ENCODE data around the gene SMIM13.
A peak's percentile ranks its signal among the peaks of the same experiment; 100 is the strongest.

SMIM13 gene

DNA sequence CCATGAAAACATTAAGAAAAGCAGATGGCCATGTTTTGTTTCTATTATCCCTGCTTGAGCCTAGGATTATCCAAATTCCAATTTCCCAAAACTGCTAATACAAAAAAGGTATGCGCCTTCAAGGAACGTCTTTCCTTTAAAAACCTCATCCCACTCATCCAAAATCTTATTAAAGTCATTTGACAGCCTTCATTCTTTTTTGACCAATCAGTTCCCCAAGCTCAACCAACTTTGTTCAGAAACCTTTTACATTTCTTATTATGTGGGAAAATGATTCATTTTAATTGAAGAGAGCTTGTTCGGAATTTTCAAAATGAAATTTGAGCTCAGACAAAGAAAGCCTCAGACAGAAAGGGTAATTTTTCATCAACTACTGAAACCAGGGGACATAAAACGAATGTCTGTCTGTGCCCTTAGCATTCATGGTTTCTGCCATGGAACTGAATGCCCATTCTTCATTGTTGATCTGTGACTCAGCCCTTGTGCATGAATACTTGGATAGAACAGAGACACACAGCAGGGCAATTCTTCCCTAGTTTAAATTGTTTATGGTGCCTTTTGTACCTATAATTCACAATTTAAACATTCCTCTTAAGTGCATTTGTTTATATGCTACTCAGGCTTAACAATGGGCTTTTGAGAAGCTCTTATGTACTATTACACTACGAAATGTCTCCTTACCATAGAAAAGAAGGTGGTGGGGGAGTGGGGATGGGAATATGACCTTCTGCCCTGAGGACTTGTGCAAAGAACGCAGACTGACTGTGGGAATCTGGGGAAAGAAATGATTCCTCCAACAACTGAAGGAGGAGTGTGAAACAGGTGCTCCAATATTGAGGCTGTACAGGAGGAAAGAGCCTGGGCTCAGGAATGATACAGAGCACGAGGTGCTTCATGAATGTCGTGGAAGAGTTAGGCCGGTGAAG is 67.7 kb downstream of the SMIM13 start:
- DNase-seq: peak; percentile 31

DNA sequence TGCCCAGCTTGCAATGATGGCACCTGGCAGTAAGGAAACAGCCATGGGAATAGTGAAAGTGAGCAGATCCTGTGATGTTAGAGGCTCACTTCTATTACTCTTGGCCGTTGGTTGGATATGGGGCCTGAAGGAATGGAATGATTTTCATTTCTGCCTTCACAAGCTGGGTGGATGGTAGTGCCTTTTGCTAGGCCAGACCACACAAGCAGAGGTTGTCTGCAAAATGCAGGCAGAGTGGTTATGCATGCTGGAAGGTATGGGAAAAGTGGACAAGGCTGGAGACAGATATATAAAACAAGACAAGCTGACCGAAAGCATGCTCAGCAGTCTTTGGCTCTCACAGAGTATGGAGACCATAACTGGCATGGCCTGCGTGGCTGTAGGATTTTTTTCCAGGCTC is 68.6 kb downstream of the SMIM13 start:
- DNase-seq: no peak

DNA sequence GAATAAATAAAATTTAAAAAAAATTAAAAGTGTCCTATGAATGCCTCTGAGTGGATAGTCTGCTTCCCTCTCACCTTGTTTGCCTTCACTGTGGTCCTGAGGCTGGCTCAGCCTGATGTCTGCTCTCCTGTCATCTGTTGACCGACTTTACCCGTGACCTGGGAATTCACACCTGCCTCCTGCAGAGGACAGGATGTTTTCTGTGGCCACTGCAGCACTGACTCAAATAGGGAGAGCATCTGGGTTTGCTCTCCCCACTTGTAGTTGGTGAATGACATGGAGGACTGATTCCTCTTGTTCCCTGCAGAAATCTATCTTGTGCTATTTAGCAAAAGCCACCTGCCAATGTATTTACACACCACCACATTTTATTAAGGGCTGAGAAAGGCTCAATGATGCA is 70.3 kb downstream of the SMIM13 start:
- DNase-seq: peak; percentile 23

DNA sequence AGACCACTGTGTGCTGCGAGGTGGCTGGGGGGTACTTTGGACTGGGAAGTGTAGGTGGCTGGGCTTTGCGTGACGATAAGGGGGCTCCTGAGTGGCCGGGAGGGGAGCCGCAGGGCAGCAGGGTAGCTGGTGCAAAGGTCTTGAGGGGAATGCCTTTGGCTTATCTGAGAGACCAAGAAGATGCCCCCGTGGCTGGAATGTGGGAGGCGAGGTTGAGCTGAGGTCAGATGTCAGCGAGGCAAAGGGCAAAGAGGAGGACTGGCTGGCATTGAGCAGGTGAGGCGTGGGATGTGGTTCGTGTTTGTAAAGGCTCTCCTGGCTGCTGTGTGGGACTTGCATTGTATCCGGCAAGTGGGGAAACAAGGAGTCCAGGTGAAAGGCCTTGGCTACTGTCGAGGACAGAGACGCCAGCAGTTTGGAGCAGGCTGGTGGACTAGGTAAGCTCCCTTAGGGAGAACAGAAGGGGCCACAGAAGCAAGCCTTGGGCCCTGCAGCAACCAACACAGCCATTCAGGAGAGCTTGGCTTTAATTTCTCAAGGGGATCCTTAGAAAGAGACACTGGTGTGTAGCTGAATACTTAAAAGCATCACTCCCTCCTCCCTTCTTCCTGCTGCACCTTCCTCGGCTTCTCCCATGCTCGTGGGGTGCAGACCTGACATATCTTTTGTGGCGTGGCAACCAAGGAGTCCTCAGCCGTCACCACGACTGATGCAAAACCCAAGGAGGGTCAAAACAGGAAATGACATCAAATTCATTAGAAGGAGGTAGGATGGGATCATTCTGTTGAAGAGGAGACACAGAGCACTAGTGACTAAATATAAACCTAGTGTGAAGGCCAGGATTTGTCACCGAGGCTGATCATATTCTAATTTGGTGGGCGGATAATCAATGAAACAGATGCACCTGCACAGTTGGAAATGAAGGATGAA is 71.3 kb downstream of the SMIM13 start:
- no peak for DNase-seq

DNA sequence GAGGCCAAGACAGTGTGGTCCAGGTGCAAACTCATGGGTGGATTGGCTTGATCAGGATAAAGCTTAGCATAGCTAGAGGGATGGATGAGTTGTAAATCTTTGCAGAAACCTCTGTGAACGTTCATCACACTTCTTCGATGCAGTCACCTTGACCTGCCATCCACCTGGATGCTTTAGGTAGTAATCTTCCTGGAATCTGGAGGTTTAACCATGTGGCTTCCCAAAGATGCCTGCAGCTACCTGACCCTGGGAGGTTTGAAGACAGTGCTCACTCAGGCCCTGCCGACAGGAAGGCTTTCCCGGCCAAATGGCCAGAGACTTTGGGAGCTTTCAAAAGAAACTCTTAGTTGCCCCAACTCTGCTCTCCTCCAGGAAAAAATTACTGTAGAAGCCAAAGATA is 73.3 kb downstream of the SMIM13 start:
- DNase-seq: no peak

DNA sequence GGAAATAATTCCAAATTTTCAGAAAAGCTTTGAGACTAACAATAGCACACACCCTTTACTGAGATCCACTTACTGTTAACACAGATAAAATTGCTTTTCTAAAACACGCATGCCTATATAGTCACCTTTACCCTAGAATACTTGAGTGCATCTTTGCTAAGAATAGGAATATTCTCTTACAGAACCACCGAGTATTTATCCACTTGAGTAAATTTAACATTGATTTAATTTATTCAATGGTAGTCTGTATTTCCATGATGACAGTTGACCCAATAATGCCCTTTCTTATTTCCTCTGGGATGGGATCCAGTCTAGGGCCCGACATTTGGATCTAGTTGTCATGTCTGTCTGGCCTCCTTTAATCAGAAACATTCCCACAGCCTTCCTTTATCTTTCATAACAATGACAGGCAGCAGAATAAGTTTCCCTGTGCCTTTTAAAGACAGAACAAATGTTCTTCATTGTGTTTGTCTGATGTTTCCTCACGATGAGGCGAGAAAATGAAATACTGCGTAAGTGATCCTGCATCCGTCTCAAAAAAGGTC is 74.5 kb downstream of the SMIM13 start:
- no peak for DNase-seq

DNA sequence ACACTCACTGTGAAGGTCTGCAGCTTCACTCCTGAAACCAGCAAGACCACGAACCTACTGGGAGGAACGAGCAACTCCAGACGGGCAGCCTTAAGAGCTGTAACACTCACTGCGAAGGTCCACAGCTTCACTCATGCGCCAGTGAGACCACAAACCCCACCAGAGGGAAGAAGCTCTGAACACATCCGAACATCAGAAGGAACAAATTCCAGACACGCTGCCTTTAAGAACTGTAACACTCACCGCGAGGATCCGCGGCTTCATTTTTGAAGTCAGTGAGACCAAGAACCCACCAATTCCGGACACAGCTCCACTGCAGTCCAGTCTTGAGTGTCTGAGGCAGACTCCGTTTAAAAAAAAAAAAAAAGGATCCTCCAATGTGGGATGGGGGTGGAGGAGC is 78.3 kb downstream of the SMIM13 start:
- no peak for DNase-seq

DNA sequence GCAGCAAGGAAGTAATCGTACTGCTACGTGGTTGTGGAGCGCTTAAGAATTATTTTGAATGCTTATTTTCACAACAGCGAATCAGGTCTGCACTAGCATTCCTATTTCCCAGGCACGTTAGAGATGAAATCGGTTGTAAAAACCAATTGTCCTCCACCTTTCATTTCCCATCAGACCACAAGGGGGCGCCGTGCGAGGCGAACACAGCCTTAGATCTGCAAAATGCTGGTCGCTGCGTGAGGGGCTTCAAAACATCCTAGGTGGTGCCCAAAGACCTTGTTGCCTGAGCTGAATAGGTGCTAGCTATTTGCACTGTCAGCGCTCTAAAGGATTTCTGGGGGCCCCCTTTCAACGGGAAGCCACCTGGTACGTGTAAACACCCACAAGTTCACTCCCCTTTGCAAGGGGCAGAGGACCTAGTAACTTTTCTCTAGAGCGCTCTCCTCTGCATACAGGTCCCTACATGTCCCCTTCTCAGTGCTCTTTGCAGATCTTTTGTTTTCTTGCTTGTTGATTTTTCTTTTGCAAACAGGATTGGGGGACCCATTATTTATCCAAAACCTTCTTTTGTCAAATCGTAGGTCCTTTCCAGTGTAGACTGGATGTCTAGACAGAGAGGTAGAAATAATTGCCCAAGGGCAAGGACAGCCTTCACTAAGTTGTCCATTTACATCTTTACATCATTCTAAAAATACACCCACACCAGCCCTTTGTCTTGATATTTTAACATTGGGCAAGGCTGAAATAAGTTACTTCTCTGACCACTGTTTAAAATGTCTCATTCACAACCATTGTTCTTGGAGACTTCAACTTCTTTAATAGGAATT is 79.1 kb downstream of the SMIM13 start:
- DNase-seq: peak; percentile 82

DNA sequence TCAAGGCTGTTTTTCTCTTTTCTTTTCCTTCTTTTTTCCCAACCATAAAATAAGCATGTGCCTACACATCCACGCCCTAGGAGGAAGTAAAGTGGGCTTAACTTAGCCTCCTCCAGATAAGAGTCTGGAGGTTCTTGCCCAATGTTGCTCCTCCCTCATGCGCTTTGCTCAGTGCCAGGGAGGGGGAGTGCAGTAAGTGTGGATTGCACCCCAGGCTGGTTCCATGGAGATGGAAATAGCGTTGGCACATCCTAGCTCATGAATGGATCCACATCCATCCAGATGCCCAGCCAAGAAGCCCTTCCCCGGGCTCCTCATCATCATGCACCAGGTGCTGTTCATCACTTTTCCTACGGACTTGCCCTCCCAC is 80.6 kb downstream of the SMIM13 start:
- no peak for DNase-seq

DNA sequence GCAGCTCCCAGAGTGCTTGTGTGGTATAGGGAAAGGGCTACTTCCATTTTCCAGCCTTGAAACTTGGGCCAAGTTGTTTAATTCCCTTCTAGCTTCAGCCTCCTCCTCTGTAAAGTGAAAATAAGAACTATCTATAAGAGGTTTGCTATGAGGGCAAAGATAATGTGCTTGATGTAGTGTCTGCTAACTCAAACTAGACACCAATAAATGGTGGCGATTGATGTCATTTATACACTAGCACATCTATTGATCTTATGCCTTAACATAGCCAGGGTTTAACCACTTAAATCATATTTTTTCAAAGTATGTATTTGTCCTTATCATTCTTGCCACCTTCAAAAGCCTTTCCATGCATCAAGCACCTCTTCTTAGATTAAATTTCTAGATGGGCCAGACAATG is 83.6 kb downstream of the SMIM13 start:
- no peak for DNase-seq

DNA sequence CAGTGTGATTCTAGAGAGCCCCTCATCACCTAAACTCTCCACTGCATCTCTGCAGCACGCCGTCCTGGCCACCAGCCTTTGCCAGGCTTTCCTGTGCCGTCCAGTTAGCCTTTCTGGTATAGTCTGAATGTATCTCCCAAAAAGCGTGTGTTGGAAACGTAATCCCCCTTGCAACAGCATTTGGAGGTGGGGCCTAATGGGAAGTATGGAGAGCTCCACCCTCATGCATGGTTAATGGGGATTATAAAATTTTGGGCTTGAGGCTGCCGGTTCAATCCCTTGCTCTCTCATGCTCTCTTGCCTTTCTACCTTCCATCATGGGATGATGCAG is 85.4 kb downstream of the SMIM13 start:
- DNase-seq: no peak

DNA sequence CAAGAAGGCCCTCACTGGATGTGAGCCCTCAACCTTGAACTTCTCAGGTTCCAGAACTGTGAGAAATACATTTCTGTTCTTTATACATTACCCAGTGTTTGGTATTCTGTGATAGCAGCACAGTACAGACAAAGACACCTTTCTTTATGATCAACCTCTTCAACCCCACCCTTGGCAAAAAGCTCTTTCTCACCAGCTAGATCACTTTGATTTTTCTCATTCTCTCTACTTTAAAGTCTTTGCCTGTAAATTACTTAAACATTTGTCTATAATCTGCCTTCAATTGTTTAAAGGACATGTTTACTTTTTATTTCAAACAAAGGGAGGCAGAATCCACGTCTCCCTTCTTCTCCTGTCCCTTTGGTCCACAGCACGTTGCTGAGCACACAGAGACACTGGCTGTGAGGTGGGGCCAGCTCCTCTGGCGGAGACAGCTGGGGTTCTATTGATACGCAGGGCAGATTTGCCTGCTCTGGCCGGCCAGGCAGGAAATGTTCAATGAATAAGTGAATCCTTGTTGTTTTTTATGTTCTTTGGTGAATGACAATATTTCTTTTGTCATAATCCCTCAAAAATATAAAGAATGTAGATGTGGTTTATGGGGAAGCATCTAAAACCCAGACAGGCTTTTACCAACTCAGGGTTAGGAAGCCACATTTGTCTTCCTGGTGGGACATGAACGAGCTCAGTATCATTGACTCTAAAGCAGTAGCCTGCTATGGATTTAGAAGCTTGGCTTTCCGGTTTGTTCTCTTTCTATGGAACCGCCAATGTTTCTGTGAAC is 86.0 kb downstream of the SMIM13 start:
- peak; percentile 12 for DNase-seq

DNA sequence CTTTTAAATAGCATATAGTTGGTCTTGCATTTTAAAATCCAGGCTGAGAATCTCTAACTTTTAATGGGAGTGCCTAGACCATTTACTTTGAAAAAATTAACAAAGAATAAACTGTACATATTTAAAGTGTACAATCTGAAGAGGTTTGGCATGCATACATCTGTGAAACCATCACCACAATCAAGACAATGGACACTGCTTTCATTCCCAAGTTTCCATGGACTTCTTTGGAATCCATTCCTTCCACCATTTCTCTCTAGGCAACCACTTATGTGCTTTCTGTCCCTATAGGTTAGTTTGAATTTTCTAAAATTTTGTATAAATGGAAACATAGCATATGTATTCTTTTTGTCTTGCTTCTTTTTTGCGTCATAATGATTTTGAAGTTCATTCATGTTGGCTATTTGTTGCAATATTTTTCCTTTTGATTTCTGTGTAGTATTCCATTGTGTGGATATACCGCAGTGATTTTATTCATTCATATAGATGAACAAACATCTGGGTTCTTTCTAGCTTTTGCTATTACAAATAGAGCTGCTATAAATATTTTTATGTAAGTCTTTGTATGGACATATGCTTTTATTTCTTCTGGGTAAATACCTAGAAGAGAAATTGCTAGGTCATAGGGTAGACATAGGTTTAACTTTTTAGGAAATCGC is 88.0 kb downstream of the SMIM13 start:
- DNase-seq: no peak

DNA sequence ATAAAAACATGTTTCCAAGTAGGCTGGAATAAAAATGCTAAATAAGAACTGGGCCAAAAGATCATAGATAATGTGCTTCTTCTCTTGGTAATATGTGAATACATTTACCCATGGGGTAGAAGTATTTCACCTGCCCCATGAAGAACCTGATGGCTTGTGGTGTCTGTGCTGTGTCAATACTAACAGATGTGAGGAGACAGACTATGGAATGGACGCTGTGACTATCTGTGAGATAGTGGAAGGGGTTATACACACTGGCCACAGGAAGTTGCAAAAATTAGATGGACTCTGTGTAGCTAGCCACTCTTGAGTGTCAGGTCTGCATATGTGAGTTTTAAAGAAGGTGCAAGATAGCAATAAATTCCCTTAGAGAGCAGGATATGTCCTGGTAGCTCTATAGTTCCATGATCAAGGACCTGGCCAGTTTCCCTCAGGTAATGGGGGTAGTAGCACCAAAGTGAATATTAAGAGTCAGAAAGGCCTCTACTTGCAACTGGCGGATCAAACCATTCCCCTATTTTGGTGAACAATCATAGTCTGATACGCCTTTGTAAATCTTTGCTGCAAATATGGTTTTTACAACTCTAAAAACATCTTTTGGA is 90.2 kb downstream of the SMIM13 start:
- DNase-seq: no peak

DNA sequence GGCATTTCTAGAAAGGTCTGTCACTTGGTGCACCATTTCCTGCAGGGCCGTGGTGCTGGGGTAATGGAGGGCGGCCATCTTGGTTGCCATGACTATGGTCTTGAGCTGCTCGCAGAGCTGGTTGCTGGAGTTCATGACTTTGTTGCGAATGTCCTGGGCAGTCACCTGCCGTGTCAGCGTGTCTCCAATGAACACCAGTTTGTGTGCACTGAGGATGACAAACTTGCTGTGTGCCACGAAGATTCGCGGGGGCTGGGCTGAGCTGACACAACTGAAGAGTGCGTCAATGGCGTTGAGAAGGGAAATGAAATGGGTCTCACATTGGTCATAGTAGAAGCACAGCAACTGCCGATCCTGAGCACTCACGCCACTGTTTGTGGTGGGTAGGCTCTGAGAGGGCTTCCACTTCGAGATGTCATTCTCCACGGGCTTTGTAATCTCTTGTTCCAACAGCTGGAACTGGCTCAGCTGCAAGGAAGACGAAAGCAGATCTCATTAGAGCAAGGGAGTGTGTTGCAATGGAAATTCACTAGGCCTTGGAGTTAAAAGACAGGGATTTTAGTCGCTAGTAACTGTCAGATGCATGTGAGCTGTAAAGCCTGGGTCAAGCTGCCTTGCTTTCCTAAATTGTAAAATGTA is 91.7 kb downstream of the SMIM13 start:
- DNase-seq: no peak

DNA sequence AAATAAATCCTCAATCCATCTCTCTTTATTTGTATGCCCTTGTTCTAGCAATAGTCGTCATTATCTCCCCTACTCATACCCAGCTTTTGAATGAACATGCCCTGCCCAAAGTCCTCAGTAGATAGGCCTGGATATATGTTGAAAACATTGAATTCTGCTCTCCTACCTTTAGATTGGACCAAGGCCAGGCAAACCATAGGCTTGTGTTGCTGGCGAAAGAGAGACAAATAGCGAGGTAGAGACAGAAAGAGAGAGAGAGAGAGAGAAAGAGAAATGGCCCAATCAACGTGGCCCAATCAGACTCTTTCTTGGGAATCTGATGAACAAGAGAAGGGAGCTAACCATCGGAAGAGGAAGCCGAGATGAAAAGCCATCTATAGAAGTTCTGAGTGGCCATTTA is 93.7 kb downstream of the SMIM13 start:
- DNase-seq: no peak

All from NCI-H69 (cell line).